Trophoblast cell (in vitro differentiated cells and primary cell): ENCODE measurements around the gene JAM3.

ENCODE experiments used
- DNase-seq, 2 donors: peaks; one replicate each; pipeline ENCODE4 v3.0.0-alpha.2; 2016
- H2AFZ ChIP-seq: 2 replicates; pipeline ENCODE4 v1.6.1; 2013; ENCODE audit warnings: low read length, moderate library complexity, mild to moderate bottlenecking; ENCODE audit not compliant: insufficient read depth, poor library complexity
- H2AK5ac ChIP-seq: 2 replicates; pipeline ENCODE4 v1.6.1; 2013; ENCODE audit warnings: mild to moderate bottlenecking, low read length
- H2BK120ac ChIP-seq: 2 replicates; pipeline ENCODE4 v1.6.1; 2013; ENCODE audit warnings: low read length, mild to moderate bottlenecking, moderate library complexity; ENCODE audit not compliant: insufficient read depth, poor library complexity
- H2BK12ac ChIP-seq: 2 replicates; pipeline ENCODE4 v1.6.1; 2013; ENCODE audit warnings: mild to moderate bottlenecking, low read length, moderate library complexity
- H2BK5ac ChIP-seq: 2 replicates; pipeline ENCODE4 v1.6.1; 2013; ENCODE audit warnings: low read length, low read depth, moderate library complexity, mild to moderate bottlenecking; ENCODE audit not compliant: poor library complexity
- H3K14ac ChIP-seq: 2 replicates; pipeline ENCODE4 v1.6.1; 2013; ENCODE audit warnings: mild to moderate bottlenecking, low read length
- H3K18ac ChIP-seq: 2 replicates; pipeline ENCODE4 v1.6.1; 2013; ENCODE audit warnings: mild to moderate bottlenecking, low read length
- H3K23ac ChIP-seq: 2 replicates; pipeline ENCODE4 v1.6.1; 2013; ENCODE audit warnings: low read length
- H3K27ac ChIP-seq: 2 replicates; pipeline ENCODE4 v1.5.1; 2013; ENCODE audit warnings: low read depth, mild to moderate bottlenecking, inconsistent platforms, low read length, moderate library complexity
- H3K27me3 ChIP-seq: 2 replicates; pipeline ENCODE4 v1.6.1; 2013; ENCODE audit warnings: inconsistent platforms, mild to moderate bottlenecking, low read length, moderate library complexity; ENCODE audit not compliant: insufficient read depth
- H3K36me3 ChIP-seq, 2 experiments: 1 replicate in 1 of 2; 2 replicates in 1 of 2; pipeline ENCODE4 v1.6.1; 2013; ENCODE audit warnings: low read length in 2 of 2, mild to moderate bottlenecking in 2 of 2, moderate library complexity in 1 of 2; ENCODE audit not compliant: insufficient read depth in 2 of 2, control insufficient read depth in 1 of 2
- H3K4ac ChIP-seq: 2 replicates; pipeline ENCODE4 v1.6.1; 2013; ENCODE audit warnings: low read depth, mild to moderate bottlenecking, low read length, moderate library complexity
- H3K4me1 ChIP-seq, 2 experiments: 1 replicate in 1 of 2; 2 replicates in 1 of 2; pipeline ENCODE4 v1.6.1; 2013; ENCODE audit warnings: low read length in 2 of 2, mild to moderate bottlenecking in 2 of 2, moderate library complexity in 1 of 2; ENCODE audit not compliant: insufficient read depth in 2 of 2, control insufficient read depth in 1 of 2
- H3K4me2 ChIP-seq: 2 replicates; pipeline ENCODE4 v1.6.1; 2013; ENCODE audit warnings: inconsistent platforms, mild to moderate bottlenecking, low read length, moderate library complexity
- H3K4me3 ChIP-seq: 2 replicates; pipeline ENCODE4 v1.5.1; 2013; ENCODE audit warnings: mild to moderate bottlenecking, low read depth, low read length, inconsistent platforms
- H3K79me1 ChIP-seq: one replicate; pipeline ENCODE4 v1.6.1; 2013; ENCODE audit warnings: low read length
- H3K79me2 ChIP-seq: 2 replicates; pipeline ENCODE4 v1.6.1; 2013; ENCODE audit warnings: low read length, mild to moderate bottlenecking; ENCODE audit not compliant: control insufficient read depth, insufficient read depth, poor library complexity
- H3K9ac ChIP-seq: 2 replicates; pipeline ENCODE4 v1.6.1; 2013; ENCODE audit warnings: mild to moderate bottlenecking, low read length
- H3K9me3 ChIP-seq: 2 replicates; pipeline ENCODE4 v1.6.1; 2013; ENCODE audit warnings: low read depth, mild to moderate bottlenecking, control low read depth, inconsistent platforms, low read length; ENCODE audit not compliant: insufficient read depth
- H4K12ac ChIP-seq: 2 replicates; pipeline ENCODE4 v1.6.1; 2013; ENCODE audit warnings: low read depth, mild to moderate bottlenecking, low read length, moderate library complexity
- H4K8ac ChIP-seq: 2 replicates; pipeline ENCODE4 v1.6.1; 2013; ENCODE audit warnings: low read depth, mild to moderate bottlenecking, low read length, moderate library complexity
- H4K91ac ChIP-seq: one replicate; pipeline ENCODE4 v1.6.1; 2013; ENCODE audit warnings: low read depth, mild to moderate bottlenecking, low read length, moderate library complexity
- WGBS: extraction: QIAGEN DNeasy Blood & Tissue Kit; methylation state at CpG from one replicate; pipeline ENCODE4 v1.1.7; 2013; ENCODE audit warnings: missing lambda C conversion rate; ENCODE audit not compliant: insufficient read length, insufficient coverage; ENCODE audit errors: extremely low coverage; 5-methylcytosine and 5-hydroxymethylcytosine counted together

JAM3 gene

DNA sequence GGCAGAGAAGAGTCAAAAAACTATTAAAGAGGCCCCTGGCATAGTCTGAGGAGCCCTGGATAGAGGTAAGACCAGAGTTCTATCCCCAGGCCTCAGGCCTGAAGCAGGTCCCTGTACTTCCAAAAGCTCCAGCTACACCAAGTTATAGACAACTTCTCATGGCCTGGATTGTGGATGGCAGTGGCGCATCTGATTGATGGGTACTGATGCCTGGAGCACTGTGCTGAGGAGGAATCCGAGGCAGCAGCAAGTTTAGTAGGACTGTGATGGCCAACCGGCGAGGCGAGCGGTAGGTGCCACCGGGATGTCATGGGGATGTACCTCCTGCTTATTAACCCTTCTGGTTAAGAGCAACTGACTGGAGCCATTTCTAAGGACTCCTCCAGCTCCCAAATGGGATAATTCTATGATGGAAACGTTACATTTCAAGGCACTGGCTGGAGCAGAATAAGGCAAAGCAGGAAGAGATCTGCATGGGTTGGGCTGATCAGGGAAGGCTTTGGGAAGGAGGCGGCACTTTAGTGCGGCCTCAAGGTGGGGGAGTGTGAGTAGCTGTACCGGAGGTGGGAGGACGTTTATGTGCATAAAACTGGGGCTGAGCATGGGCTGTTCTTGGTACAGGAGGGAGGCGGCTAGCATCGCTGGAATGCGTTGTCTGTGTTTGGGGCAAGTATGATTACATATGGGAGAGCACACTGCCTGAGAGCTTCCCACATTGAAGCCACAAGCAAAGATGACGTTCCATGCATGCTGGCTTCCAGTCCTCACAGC lies 24.2 kb upstream of the JAM3 start:
- WGBS: no CpG with 5 or more reads among the region's 16 CpGs
- Histone ChIP-seq H2BK120ac (no peak overlapping the region), H3K14ac (no peak overlapping the region), H3K36me3 (no peaks in the 10 kb centered on the region), H3K9me3 (no peaks in the 10 kb centered on the region), H3K4me3 (no peak overlapping the region), H3K4me1 (no peaks in the 10 kb centered on the region), H4K12ac (no peak overlapping the region), H3K27me3 (no peaks in the 10 kb centered on the region), H3K23ac (no peak overlapping the region), H3K27ac (no peak overlapping the region), H3K18ac (no peak overlapping the region), H3K4ac (no peak overlapping the region), H3K9ac (no peak overlapping the region), H4K91ac (no peak overlapping the region), H2BK12ac (no peak overlapping the region), H2BK5ac (no peak overlapping the region), H3K79me1 (no peaks in the 10 kb centered on the region), H2AK5ac (no peak overlapping the region), H2AFZ (no peak overlapping the region), H3K79me2 (no peaks in the 10 kb centered on the region), H3K4me2 (no peak overlapping the region), H4K8ac (no peak overlapping the region)
- no peak for DNase-seq

DNA sequence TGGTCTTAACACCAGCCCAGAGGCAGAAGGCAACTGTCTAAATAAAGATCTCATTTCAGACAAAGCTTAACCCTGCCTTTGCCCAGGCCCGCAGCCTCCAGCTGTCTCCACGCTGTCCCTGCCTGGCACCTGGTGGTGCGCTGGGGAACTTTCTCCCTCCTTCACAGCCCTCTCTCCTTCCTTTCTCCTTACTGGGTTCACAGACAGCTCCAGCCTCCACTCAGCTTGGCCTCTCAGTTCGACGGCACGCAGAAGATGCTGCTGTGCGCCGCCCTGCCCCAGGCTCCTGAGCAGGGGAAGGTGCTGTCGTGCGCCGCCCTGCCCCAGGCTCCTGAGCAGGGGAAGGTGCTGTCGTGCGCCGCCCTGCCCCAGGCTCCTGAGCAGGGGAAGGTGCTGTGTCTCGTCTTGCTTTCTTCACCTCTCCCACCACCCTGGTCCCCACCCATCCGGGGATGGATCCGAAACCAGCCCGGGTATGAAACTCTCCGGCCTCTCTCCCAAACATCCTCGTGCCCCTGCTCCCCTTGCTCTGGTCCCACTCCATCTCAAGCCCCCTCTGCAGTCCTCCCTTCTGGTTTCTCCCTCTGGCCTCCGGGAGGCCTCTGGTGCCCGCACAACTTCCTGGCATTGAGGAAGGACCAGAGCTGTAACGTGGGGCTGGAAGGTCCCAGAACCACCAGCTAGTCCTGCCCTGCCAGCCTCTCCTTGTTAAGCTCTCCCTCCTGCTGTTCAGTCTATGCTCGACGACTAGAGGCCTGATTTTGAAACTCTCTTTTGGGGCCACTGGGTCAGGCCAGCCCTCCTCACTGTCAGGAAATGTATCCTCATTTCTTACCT lies 22.9 kb upstream of the JAM3 start:
- no peak overlapping the region for H3K23ac ChIP-seq
- no peak overlapping the region for H4K91ac ChIP-seq
- H2BK5ac ChIP-seq: no peak overlapping the region
- no peaks in the 10 kb centered on the region for H3K79me1 ChIP-seq
- no peaks in the 10 kb centered on the region for H3K36me3 ChIP-seq
- no peak overlapping the region for H2BK120ac ChIP-seq
- H4K12ac ChIP-seq: no peak overlapping the region
- no peak overlapping the region for H3K9ac ChIP-seq
- H3K9me3 ChIP-seq: no peaks in the 10 kb centered on the region
- H3K14ac ChIP-seq: no peak overlapping the region
- H3K79me2 ChIP-seq: no peaks in the 10 kb centered on the region
- no peak overlapping the region for H3K4ac ChIP-seq
- H3K4me1 ChIP-seq: peaks cover 2% of the 10 kb centered on the region in 2 experiments
- H2BK12ac ChIP-seq: no peak overlapping the region
- H3K4me3 ChIP-seq: no peak overlapping the region
- no CpG with 5 or more reads among the region's 25 CpGs for WGBS
- no peak overlapping the region for H3K4me2 ChIP-seq
- no peak overlapping the region for H3K27ac ChIP-seq
- H3K27me3 ChIP-seq: no peaks in the 10 kb centered on the region
- DNase-seq: peak in 1 of 2 donors; percentile 40
- H2AFZ ChIP-seq: no peak overlapping the region
- H2AK5ac ChIP-seq: no peak overlapping the region
- no peak overlapping the region for H4K8ac ChIP-seq
- no peak overlapping the region for H3K18ac ChIP-seq

DNA sequence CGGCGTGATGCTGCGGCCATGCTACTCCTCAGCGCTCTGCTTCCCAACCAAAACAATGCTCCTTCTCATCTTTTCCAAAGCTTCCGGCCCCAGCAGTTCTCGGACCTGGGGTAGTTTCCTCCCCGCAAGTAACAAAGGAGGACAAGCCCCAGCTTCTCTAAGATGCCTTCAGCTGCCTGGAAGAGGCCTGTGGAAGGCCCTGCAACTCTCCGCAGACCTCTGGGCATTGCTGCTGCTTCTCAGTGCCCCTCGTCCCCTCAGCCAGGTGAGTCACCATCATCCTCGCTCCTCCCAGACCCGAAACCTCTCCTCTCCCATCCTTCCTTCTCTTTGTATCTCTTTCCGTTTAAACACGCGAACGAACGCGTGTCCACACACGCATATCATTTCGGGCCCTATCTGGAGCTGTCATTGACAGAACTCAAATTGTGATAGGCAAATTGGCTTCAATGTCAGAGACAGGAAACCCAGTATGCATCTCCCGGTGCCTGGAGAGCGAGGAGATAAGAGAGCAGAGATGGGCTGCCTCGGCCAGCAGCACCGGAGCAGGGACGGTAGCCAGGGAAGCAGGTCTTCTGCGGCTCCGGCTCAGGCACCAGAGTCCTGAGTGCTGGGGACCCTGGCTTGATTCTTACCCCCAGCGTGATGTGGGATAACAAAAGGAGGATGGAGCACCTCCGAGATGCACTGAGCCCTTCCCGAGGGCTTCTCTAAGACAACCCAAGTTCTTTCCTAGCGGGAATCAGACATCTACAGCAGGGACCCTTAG lies 22.0 kb upstream of the JAM3 start:
- no peak overlapping the region for H2AK5ac ChIP-seq
- no peak overlapping the region for H4K12ac ChIP-seq
- H3K4ac ChIP-seq: no peak overlapping the region
- H2BK120ac ChIP-seq: no peak overlapping the region
- no peaks in the 10 kb centered on the region for H3K79me1 ChIP-seq
- H2AFZ ChIP-seq: no peak overlapping the region
- H3K27ac ChIP-seq: no peak overlapping the region
- no peak overlapping the region for H4K91ac ChIP-seq
- no peaks in the 10 kb centered on the region for H3K79me2 ChIP-seq
- no peak for DNase-seq
- H4K8ac ChIP-seq: no peak overlapping the region
- H3K23ac ChIP-seq: no peak overlapping the region
- H2BK5ac ChIP-seq: no peak overlapping the region
- no peak overlapping the region for H3K9ac ChIP-seq
- H3K27me3 ChIP-seq: no peaks in the 10 kb centered on the region
- no peak overlapping the region for H3K4me2 ChIP-seq
- H3K9me3 ChIP-seq: no peaks in the 10 kb centered on the region
- H3K4me1 ChIP-seq: peaks cover 2% of the 10 kb centered on the region in 2 experiments
- no peak overlapping the region for H3K4me3 ChIP-seq
- no peak overlapping the region for H3K14ac ChIP-seq
- H3K36me3 ChIP-seq: no peaks in the 10 kb centered on the region
- no peak overlapping the region for H2BK12ac ChIP-seq
- 100% methylated on average over 8 of the region's 30 CpGs for WGBS
- no peak overlapping the region for H3K18ac ChIP-seq

DNA sequence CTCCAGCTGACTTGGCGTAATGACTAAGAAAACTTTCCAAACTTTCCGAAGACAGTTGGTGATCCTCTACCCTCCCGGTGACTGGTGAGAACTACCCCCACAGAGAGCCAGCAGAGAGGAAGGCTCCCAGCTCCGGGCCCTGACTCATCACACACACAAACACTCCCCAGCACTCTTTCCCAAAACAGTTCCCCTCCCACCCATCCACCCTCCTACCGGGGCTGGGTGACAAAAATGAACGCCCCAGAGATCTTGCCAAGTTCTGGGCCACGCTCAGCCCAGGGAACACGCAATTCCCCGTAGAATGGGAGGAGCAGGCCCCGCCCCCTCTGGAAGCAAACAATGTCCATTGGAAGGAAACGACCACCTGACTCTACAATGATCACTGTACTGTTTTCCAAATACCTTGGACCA lies 21.3 kb upstream of the JAM3 start:
- H3K36me3 ChIP-seq: no peaks in the 10 kb centered on the region
- no peaks in the 10 kb centered on the region for H3K79me2 ChIP-seq
- H2BK5ac ChIP-seq: no peak overlapping the region
- H2AFZ ChIP-seq: no peak overlapping the region
- H3K4me3 ChIP-seq: no peak overlapping the region
- no peak for DNase-seq
- no peak overlapping the region for H3K4me2 ChIP-seq
- no peak overlapping the region for H4K8ac ChIP-seq
- no peak overlapping the region for H4K12ac ChIP-seq
- H3K4me1 ChIP-seq: peaks cover 2% of the 10 kb centered on the region in 2 experiments
- no peak overlapping the region for H3K18ac ChIP-seq
- H2AK5ac ChIP-seq: no peak overlapping the region
- no peak overlapping the region for H3K9ac ChIP-seq
- H3K27me3 ChIP-seq: no peaks in the 10 kb centered on the region
- no CpG with 5 or more reads among the region's 11 CpGs for WGBS
- H4K91ac ChIP-seq: no peak overlapping the region
- no peaks in the 10 kb centered on the region for H3K9me3 ChIP-seq
- no peaks in the 10 kb centered on the region for H3K79me1 ChIP-seq
- no peak overlapping the region for H3K4ac ChIP-seq
- H2BK12ac ChIP-seq: no peak overlapping the region
- no peak overlapping the region for H3K14ac ChIP-seq
- no peak overlapping the region for H2BK120ac ChIP-seq
- no peak overlapping the region for H3K23ac ChIP-seq
- H3K27ac ChIP-seq: no peak overlapping the region
